HG02840 (cell line): ENCODE data around the gene TCF19.

ENCODE experiments used
- ATAC-seq: cut with Tn5 transposase; IDR thresholded peaks from one replicate; pipeline ENCODE4 v1.9.1; 2021; ENCODE audit warnings: mild to moderate bottlenecking, moderate library complexity, moderate number of reproducible peaks; ENCODE audit not compliant: unreplicated experiment, low FRiP score

The TCF19 gene

GRCh38 chr6:31126396-31127175 lies 31.8 kb upstream of the TCF19 start:
- no peak for ATAC-seq

DNA sequence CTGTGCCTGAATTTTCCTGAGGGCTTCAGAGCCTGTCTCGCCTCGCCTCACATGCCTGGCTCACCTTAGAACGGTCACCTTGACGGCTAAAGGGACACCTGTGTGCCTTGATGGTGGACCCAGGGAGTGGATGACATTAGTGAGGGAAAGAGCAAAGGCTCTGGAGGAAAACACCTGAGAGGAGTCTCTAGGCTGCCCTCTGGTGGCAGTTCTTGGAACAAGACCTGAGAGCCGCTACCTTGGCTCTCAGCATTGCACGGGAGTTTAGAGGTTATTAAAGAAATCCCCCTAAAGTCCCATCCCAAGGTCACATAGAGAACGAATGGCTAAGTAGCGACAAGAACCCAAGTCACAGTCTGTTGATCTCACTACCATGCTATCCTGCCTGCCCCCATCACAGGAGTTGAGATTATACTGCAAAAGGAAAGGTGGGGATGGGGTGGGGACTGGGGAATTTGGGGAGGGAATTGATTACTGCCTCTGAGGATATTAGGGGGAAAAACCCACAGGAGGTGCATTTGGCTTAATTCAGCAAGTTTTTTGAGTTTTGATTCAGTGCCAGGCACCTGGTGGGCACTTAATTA lies 30.2 kb upstream of the TCF19 start:
- ATAC-seq, result no peak

GRCh38 chr6:31129130-31129529 lies 29.3 kb upstream of the TCF19 start:
- ATAC-seq, result no peak

DNA sequence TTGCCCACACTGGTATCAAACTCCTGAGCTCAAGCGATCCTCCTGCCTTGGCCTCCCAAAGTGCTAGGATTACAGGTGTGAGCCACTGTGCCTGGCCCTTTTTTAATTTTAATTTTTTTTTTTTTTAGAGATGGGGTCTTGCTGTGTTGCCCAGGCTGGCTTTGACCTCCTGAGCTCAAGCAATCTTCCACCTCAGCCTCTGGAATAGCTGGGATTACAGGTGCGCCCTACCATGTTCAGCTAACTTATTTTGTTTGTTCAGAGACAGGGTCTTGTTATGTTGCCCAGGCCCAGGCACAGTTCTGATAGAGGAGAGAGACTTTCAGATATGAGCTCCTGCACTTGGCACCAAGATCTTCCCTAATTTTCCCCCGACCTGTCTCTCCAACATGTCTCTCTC lies 27.6 kb upstream of the TCF19 start:
- no peak for ATAC-seq

GRCh38 chr6:31131595-31131994 lies 26.8 kb upstream of the TCF19 start:
- no peak for ATAC-seq

- no peak for ATAC-seq
These were observed 25.6 kb upstream of the TCF19 start for GRCh38 chr6:31132806-31133205.

DNA sequence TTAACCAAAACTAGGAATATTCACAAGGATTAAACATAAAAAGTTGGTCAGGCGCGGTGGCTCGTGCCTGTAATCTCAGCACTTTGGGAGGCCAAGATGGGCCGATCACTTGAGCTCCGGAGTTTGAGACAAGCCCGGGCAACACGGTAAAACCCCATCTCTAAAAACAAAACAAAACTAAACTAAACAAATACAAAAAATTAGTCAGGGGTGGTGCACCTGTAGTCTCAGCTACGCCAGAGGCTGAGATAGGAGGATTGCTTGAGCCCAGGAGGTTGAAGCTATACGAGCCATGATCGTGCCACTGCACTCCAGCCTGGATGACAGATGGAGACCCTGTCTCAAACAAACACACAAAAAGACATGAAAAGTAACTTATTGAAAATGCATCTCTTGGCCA lies 22.7 kb upstream of the TCF19 start:
- no peak for ATAC-seq

DNA sequence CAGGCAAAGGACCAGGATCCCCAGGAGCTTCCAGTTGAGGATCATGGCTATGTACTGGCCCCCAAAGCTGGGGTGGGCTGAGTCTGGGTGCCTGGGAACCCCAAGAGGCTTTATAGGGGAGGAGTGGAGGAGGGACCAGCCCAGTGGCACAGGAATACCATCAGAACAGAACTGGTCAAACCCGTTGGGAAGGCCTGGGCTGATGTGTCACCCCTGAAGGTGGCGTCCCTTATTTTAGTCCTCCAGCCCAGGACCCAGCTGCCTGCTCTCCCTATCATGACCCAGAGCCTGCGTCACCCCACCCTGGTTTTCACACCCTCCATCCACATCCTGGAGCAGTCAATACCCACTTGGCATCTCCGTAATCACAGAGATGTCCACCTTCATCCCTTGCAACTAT lies 19.4 kb upstream of the TCF19 start, which contains the start of gene PSORS1C2:
TSS of gene PSORS1C2 (minus strand) at position 85 of the 400 bp plus-strand sequence. CDS start at position 45, 40 bp downstream.
- ATAC-seq, result no peak

DNA sequence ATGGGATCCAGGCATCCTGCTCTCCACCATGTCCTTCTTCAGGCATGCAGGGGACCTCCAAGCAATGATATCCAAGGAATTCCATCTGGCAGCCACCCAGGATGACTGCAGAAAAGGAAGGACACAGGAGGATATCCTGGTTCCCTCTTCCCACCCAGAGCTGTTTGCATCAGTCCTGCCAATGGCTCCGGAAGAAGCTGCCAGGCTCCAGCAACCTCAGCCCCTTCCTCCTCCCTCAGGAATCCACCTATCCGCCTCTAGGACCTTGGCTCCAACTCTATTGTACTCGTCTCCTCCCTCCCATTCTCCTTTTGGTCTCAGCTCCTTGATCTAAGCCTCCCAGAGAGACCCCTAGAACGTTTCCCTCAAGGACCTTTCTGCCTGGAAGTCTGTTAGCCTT lies 18.8 kb upstream of the TCF19 start:
- ATAC-seq, result no peak

DNA sequence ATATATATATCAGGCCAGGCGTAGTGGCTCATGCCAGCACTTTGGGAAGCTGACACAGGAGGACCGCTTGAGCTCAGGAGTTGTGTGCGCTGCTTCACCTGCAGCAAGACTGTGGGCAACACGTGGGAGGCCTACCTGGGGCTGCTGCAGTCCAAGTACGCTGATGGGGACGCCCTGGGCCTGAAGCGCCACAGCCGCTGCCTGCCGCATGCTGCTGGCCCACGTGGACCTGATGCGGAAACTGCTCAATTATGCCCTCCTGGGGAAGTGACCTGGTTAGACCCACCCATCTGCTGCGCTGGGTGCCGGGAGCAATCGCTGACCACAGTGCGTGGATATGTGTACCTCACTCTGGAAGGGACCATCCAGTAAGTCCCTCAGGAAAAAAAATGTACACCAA lies 17.7 kb upstream of the TCF19 start:
- ATAC-seq, result no peak

DNA sequence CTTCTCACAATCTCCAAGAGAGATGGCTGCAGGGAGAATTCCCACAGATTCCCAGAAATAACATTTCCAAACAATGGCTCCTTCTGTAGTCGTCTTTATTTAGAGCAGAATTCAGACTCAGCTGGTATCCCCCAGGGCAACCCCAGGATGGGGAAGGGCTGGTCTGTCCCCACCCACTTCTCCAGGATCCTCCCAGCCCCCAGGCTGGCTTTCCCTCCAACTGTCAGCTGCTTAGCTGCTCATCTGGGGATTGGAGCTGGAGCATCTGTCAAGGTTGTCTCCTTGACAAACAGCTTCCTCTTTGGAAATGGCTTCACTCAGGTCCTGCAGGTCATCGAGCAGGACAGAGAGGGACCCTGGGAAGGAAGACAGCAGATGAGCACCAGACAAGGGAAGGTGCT lies 16.0 kb upstream of the TCF19 start:
- ATAC-seq, result no peak

DNA sequence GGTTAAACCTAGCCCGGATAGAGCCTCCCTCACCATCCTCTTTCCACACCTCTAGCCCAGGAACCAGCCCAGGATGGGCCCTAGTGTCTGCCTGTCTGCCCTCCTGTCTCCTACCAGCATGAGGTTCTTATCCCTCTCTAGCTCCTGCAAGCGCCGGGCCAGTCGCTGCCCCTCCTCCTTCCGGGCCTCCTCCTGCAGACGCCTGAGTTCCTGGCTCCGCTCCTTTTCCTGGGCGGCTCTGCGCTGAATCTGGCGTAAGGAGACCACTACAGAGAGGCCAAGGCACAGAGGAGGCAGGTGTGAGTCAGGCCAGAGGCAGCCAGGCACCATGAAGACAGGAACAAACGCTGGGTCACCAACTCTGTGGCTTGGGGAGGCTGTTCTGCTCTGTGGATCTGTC lies 15.2 kb upstream of the TCF19 start:
- no peak for ATAC-seq

GRCh38 chr6:31144296-31144969 lies 14.0 kb upstream of the TCF19 start:
- no peak for ATAC-seq

DNA sequence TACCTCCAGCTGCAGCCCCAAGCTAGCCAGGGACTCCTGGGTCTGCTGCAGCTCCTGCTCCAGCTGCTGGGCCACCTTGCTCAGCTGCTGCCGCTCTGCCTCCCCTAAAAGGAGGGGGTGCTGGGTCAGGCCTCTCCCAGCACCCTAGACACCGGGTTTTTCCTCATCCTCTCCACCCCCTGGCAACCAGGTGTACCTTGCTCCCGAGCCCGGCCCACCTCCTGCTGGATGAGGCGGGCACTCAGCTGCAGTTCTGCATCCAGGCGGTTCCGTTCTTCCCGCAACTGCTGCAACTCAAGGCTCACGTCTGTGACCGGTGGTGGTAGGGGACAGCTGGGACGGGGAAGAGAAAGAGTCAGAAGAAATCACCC lies 13.4 kb upstream of the TCF19 start:
- no peak for ATAC-seq

GRCh38 chr6:31145386-31145785 lies 13.0 kb upstream of the TCF19 start:
- ATAC-seq, result no peak

GRCh38 chr6:31149827-31150447 lies 8.5 kb upstream of the TCF19 start:
- no peak for ATAC-seq

DNA sequence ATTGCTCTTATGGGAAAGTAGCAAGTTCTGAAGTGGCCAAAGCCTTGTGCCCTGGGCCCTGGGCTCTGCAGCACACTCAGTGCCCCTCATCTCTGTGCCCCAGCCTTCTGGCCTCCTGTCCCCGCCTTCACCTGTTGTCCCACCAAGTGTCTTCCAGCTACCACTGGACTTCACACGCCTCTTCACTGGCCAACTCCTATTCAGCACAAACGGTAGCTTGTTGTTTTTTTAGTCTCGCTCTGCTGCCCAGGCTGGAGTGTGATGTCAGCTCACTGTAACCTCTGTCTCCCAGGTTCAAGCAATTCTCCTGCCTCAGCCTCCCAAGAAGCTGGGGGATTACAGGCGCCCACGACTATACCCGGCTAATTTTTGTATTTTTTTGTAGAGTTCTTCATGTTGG lies 5.6 kb upstream of the TCF19 start:
- ATAC-seq, result no peak

- ATAC-seq, result no peak
These were observed 4.0 kb upstream of the TCF19 start for GRCh38 chr6:31154436-31154835.

DNA sequence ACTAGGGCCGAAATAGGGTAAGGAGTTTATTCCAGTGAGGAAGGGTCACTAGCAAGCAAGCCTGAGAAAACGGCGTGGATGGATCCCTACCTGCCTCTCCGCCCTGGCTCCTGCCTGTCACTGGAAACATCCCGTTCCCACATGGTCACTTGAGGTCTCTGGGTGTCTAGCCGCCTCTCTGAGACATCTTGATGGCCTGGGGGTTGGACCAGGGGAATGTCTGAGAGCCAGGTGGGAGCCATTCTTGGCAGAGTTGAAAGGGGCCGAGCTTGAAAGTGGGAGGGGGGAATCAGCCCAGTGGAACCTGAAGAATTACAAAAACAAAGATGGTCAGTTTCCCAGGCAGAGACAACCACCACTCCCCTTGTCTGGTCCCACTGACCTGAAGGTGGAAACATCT lies 1.7 kb upstream of the TCF19 start:
- ATAC-seq, result no peak

GRCh38 chr6:31157513-31158139 lies 763 bp upstream of the TCF19 start, which contains the start of gene CCHCR1:
CCHCR1 (minus strand) TSS chr6:31157802; CDS start chr6:31157600, 202 bp downstream.
- ATAC-seq, result no peak
